Measurements from ENCODE around the gene GPC5.
"Not testable (repeated sequence)": the region's sequence is repeated elsewhere in the genome, so short reads cannot be mapped to it uniquely, and the experiment has no call there.

Gene GPC5

GRCh38 chr13:91722267-91722884, 324.0 kb downstream of the GPC5 start:
- FAIRE-seq = no peak

- no peak for FAIRE-seq
Measured at GRCh38 chr13:91724591-91724990, 326.2 kb downstream of the GPC5 start.

- no peak for FAIRE-seq
Measured at GRCh38 chr13:91725646-91726045, 327.2 kb downstream of the GPC5 start.

- FAIRE-seq = no peak
Measured at GRCh38 chr13:91726671-91727070, 328.2 kb downstream of the GPC5 start.

GRCh38 chr13:91729859-91730258, 331.4 kb downstream of the GPC5 start:
- no peak for FAIRE-seq

- no peak for FAIRE-seq
Measured at GRCh38 chr13:91739751-91740150, 341.3 kb downstream of the GPC5 start.

GRCh38 chr13:91740756-91741155, 342.3 kb downstream of the GPC5 start:
- FAIRE-seq = no peak

GRCh38 chr13:91741925-91742324, 343.5 kb downstream of the GPC5 start:
- FAIRE-seq = no peak

- no peak for FAIRE-seq
Measured at GRCh38 chr13:91744284-91744683, 345.9 kb downstream of the GPC5 start.

GRCh38 chr13:91745967-91746366, 347.5 kb downstream of the GPC5 start:
- FAIRE-seq = no peak

GRCh38 chr13:91747186-91747585, 348.8 kb downstream of the GPC5 start:
- FAIRE-seq = no peak

- no peak for FAIRE-seq
Measured at GRCh38 chr13:91748416-91749089, 350.1 kb downstream of the GPC5 start.

- FAIRE-seq = no peak
Measured at GRCh38 chr13:91758724-91759123, 360.3 kb downstream of the GPC5 start.

GRCh38 chr13:91762957-91763356, 364.5 kb downstream of the GPC5 start:
- no peak for FAIRE-seq

- no peak for FAIRE-seq
Measured at GRCh38 chr13:91764527-91764926, 366.1 kb downstream of the GPC5 start.

GRCh38 chr13:91767651-91768050, 369.2 kb downstream of the GPC5 start:
- FAIRE-seq = no peak

GRCh38 chr13:91768746-91769145, 370.3 kb downstream of the GPC5 start:
- no peak for FAIRE-seq

GRCh38 chr13:91771229-91771628, 372.8 kb downstream of the GPC5 start:
- FAIRE-seq = no peak

GRCh38 chr13:91773591-91774227, 375.3 kb downstream of the GPC5 start:
- FAIRE-seq = no peak

GRCh38 chr13:91774397-91774796, 376.0 kb downstream of the GPC5 start:
- FAIRE-seq = no peak

GRCh38 chr13:91776611-91777193, 378.3 kb downstream of the GPC5 start:
- no peak for FAIRE-seq

GRCh38 chr13:91778123-91778522, 379.7 kb downstream of the GPC5 start:
- FAIRE-seq = no peak

- FAIRE-seq = not testable (repeated sequence)
Measured at GRCh38 chr13:91781982-91782691, 383.7 kb downstream of the GPC5 start.
